Measurements from ENCODE around the gene MATN1. TPM values are rescaled to one million over a fixed set of nuclear protein-coding genes. Genes with fewer than 3 reads are reported as not detected.
A peak's percentile ranks its signal among the peaks of the same experiment; 100 is the strongest.

MATN1 gene
- polyA plus RNA-seq, 3 donors = 0.07 TPM; not detected in 2

GRCh38 chr1:30721812-30722537 is 1.4 kb downstream of the MATN1 start:
- WGBS (ENCODE audit: insufficient coverage) = 86% methylated on average over 9 of the region's 9 CpGs
- Histone ChIP-seq H3K9ac (ENCODE audit: insufficient read depth, low read length, poor library complexity, severe bottlenecking) (no peak overlapping the region), H3K79me2 (ENCODE audit: insufficient read depth, low read length) (no peaks in the 10 kb centered on the region), H3K4me3 (replicated peaks in 1 of 3; ENCODE audit: low read depth in 2 of 3, low read length in 3 of 3) (no peak overlapping the region), H3K9me3 (replicated peaks in 1 of 2; ENCODE audit: control insufficient read depth in 1 of 2, insufficient read depth in 1 of 2, low read length in 2 of 2) (no peaks in the 10 kb centered on the region), H4K20me1 (ENCODE audit: insufficient read depth, low read length) (peaks cover 20% of the 10 kb centered on the region), H3K27ac (ENCODE audit: low read depth in 1 of 2, low read length in 2 of 2) (no peak overlapping the region), H3K36me3 (replicated peaks in 1 of 2; ENCODE audit: control insufficient read depth in 1 of 2, insufficient read depth in 2 of 2, low read length in 2 of 2) (no peaks in the 10 kb centered on the region), H3K27me3 (ENCODE audit: control insufficient read depth in 2 of 2, insufficient read depth in 2 of 2, low read length in 2 of 2) (no peaks in the 10 kb centered on the region), H3K4me2 (replicated peaks; ENCODE audit: extremely low read depth, low read length, poor library complexity, severe bottlenecking) (no peak overlapping the region), H3K4me1 (ENCODE audit: control insufficient read depth in 1 of 2, insufficient read depth in 2 of 2, low read length in 2 of 2) (peaks cover 32 to 37% of the 10 kb centered on the region in 2 donors), H2AFZ (ENCODE audit: insufficient read depth, low read depth, low read length, poor library complexity, severe bottlenecking) (no peak overlapping the region)
- Mint-ChIP-seq H3K9me3 (peaks cover 0 to 4% (median 0%) of the 10 kb centered on the region in 7 donors), H3K27ac (peak overlapping the region in 1 of 7 donors; percentile 38), H3K27me3 (ENCODE audit: low read depth in 3 of 3) (peaks cover 0 to 2% (median 2%) of the 10 kb centered on the region in 3 donors), H3K4me3 (no peak overlapping the region), H3K4me1 (peaks cover 29% of the 10 kb centered on the region), H3K36me3 (peaks cover 7 to 10% of the 10 kb centered on the region in 2 donors)
- no peak for DNase-seq
- no peak for TF ChIP-seq CTCF (IDR thresholded peaks at IDR 0.05)
- intact Hi-C loops (cut with micrococcal nuclease) = loop anchor here in 1 of 2 donors (5.0 kb wide), 2 partner anchors 55 to 205 kb away; no protein-coding TSS in a partner anchor

- Histone ChIP-seq H3K27ac (ENCODE audit: low read depth in 1 of 2, low read length in 2 of 2) (no peak overlapping the region), H3K27me3 (ENCODE audit: control insufficient read depth in 2 of 2, insufficient read depth in 2 of 2, low read length in 2 of 2) (no peaks in the 10 kb centered on the region), H2AFZ (ENCODE audit: insufficient read depth, low read depth, low read length, poor library complexity, severe bottlenecking) (no peak overlapping the region), H3K4me1 (ENCODE audit: control insufficient read depth in 1 of 2, insufficient read depth in 2 of 2, low read length in 2 of 2) (peaks cover 32 to 37% of the 10 kb centered on the region in 2 donors), H3K4me3 (replicated peaks in 1 of 3; ENCODE audit: low read depth in 2 of 3, low read length in 3 of 3) (no peak overlapping the region), H3K9me3 (replicated peaks in 1 of 2; ENCODE audit: control insufficient read depth in 1 of 2, insufficient read depth in 1 of 2, low read length in 2 of 2) (no peaks in the 10 kb centered on the region), H4K20me1 (ENCODE audit: insufficient read depth, low read length) (peaks cover 20% of the 10 kb centered on the region), H3K9ac (ENCODE audit: insufficient read depth, low read length, poor library complexity, severe bottlenecking) (no peak overlapping the region), H3K79me2 (ENCODE audit: insufficient read depth, low read length) (no peaks in the 10 kb centered on the region), H3K4me2 (replicated peaks; ENCODE audit: extremely low read depth, low read length, poor library complexity, severe bottlenecking) (no peak overlapping the region), H3K36me3 (replicated peaks in 1 of 2; ENCODE audit: control insufficient read depth in 1 of 2, insufficient read depth in 2 of 2, low read length in 2 of 2) (no peaks in the 10 kb centered on the region)
- Mint-ChIP-seq H3K36me3 (peaks cover 7 to 10% of the 10 kb centered on the region in 2 donors), H3K4me3 (no peak overlapping the region), H3K27me3 (ENCODE audit: low read depth in 3 of 3) (peaks cover 0 to 2% (median 2%) of the 10 kb centered on the region in 3 donors), H3K9me3 (peaks cover 0 to 4% (median 0%) of the 10 kb centered on the region in 7 donors), H3K27ac (no peak overlapping the region), H3K4me1 (peaks cover 29% of the 10 kb centered on the region)
- no peak for DNase-seq
- 98% methylated on average over 22 of the region's 27 CpGs for WGBS (ENCODE audit: insufficient coverage)
- no peak for TF ChIP-seq CTCF (IDR thresholded peaks at IDR 0.05)
- intact Hi-C loops (cut with micrococcal nuclease) = loop anchor here in 1 of 2 donors (5.0 kb wide), 2 partner anchors 56 to 206 kb away; no protein-coding TSS in a partner anchor
These were observed 2.0 kb downstream of the MATN1 start for GRCh38 chr1:30721341-30721793.

All from CD14-positive monocyte (primary cell).